ENCODE results near the gene LCMT1. TPM values are rescaled to one million over a fixed set of nuclear protein-coding genes. Genes with fewer than 3 reads are reported as not detected.
"Not testable (repeated sequence)": the region's sequence is repeated elsewhere in the genome, so short reads cannot be mapped to it uniquely, and the experiment has no call there.

The LCMT1 gene
- total and polyA plus RNA-seq, 2 experiments from 2014 or later, result 45.8 to 79.5 TPM

GRCh38 chr16:25121824-25122600 is 10.5 kb downstream of the LCMT1 start:
- H3K36me3 ChIP-seq, result no peaks in the 10 kb centered on the region
- H3K27ac ChIP-seq, result no peak overlapping the region
- TF ChIP-seq, protein P1, sequence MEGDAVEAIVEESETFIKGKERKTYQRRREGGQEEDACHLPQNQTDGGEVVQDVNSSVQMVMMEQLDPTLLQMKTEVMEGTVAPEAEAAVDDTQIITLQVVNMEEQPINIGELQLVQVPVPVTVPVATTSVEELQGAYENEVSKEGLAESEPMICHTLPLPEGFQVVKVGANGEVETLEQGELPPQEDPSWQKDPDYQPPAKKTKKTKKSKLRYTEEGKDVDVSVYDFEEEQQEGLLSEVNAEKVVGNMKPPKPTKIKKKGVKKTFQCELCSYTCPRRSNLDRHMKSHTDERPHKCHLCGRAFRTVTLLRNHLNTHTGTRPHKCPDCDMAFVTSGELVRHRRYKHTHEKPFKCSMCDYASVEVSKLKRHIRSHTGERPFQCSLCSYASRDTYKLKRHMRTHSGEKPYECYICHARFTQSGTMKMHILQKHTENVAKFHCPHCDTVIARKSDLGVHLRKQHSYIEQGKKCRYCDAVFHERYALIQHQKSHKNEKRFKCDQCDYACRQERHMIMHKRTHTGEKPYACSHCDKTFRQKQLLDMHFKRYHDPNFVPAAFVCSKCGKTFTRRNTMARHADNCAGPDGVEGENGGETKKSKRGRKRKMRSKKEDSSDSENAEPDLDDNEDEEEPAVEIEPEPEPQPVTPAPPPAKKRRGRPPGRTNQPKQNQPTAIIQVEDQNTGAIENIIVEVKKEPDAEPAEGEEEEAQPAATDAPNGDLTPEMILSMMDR (IDR thresholded peaks at IDR 0.05; ENCODE audit: low read depth, low read length), result no peak
- H3K4me3 ChIP-seq, result no peak overlapping the region
- no peaks in the 10 kb centered on the region for H3K27me3 ChIP-seq
- no peak for DNase-seq (ENCODE audit: low read depth in 1 of 2, low spot score in 1 of 2)
- H3K9me3 ChIP-seq (ENCODE audit: low read depth), result no peaks in the 10 kb centered on the region
- H3K4me1 ChIP-seq (ENCODE audit: low read depth), result no peaks in the 10 kb centered on the region

DNA sequence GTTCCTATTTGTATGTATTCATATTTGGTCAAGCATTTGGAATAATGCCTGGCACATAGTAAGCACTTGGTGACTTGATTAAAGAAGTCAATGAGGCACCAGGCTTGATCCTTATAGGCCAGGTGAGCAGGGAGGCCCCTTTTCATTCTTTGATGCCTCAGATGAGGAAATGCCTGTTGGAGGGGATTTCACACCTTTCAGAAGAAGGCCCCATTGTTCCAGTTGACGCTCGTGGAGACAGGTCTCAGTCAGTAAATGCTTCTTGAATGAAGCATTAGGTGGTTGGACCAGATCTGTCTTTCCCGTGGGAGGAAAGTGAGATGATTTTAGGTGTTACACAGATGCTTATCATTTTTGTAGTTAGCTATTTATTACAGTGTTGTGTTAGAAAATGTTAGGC is 13.0 kb downstream of the LCMT1 start:
- no peaks in the 10 kb centered on the region for H3K36me3 ChIP-seq
- no peak overlapping the region for H3K4me3 ChIP-seq
- H3K27me3 ChIP-seq, result no peaks in the 10 kb centered on the region
- H3K27ac ChIP-seq, result no peak overlapping the region
- no peak for DNase-seq (ENCODE audit: low read depth in 1 of 2, low spot score in 1 of 2)
- H3K4me1 ChIP-seq (ENCODE audit: low read depth), result no peaks in the 10 kb centered on the region
- H3K9me3 ChIP-seq (ENCODE audit: low read depth), result no peaks in the 10 kb centered on the region
- TF ChIP-seq, protein P1 (IDR thresholded peaks at IDR 0.05; ENCODE audit: low read depth, low read length), result no peak

- not testable (repeated sequence) for H3K9me3 ChIP-seq (ENCODE audit: low read depth); DNase-seq (ENCODE audit: low read depth in 1 of 2, low spot score in 1 of 2); H3K27me3 ChIP-seq; H3K27ac ChIP-seq; H3K36me3 ChIP-seq; H3K4me3 ChIP-seq; H3K4me1 ChIP-seq (ENCODE audit: low read depth)
Measured at GRCh38 chr16:25126086-25126666, 14.6 kb downstream of the LCMT1 start.

DNA sequence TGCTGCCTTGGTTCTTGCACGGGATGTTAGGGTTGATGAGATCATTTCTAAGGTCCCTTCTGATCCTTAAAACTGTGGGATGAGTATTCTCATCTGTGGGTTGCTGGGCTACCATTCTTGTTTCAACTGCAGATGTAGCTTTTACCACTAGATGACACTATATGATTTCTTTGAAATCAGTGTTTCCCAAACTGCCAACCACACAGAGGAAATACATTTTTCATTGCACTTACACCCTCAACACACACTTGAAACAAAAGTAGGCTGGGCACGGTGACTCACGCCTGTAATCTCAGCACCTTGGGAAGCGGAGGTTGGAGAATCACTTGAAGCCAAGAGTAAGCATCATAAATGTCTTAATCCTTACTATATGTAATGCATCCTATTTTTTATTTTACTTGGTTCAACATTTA is 15.3 kb downstream of the LCMT1 start:
- no peaks in the 10 kb centered on the region for H3K9me3 ChIP-seq (ENCODE audit: low read depth)
- H3K36me3 ChIP-seq, result no peaks in the 10 kb centered on the region
- H3K4me3 ChIP-seq, result no peak overlapping the region
- TF ChIP-seq, protein P1 (IDR thresholded peaks at IDR 0.05; ENCODE audit: low read depth, low read length), result peak; percentile 81
- H3K27me3 ChIP-seq, result no peaks in the 10 kb centered on the region
- H3K4me1 ChIP-seq (ENCODE audit: low read depth), result peaks cover 3% of the 10 kb centered on the region
- DNase-seq (ENCODE audit: low read depth in 1 of 2, low spot score in 1 of 2), result peak; percentile 51 to 84
- no peak overlapping the region for H3K27ac ChIP-seq

DNA sequence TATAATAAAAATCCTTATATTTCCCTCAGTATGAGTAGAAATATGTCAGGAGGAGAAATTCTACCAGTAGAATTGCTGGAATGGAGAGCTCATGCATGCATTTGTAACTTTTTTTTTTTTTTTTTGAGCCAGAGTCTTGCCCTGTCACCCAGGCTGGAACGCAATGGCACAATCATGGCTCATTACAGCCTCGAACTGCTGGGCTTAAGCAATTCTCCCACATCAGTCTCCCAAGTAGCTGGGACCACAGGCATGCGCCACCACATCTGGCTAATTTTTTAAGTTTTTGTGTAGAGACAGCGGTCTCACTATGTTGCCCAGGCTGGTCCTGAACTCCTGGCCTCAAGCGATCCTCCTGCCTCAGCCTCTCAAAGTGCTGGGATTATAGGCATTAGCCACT is 21.2 kb downstream of the LCMT1 start:
- not testable (repeated sequence) for H3K4me1 ChIP-seq (ENCODE audit: low read depth); DNase-seq (ENCODE audit: low read depth in 1 of 2, low spot score in 1 of 2); H3K9me3 ChIP-seq (ENCODE audit: low read depth); H3K36me3 ChIP-seq; H3K4me3 ChIP-seq; H3K27ac ChIP-seq; H3K27me3 ChIP-seq

GRCh38 chr16:25134166-25134700 is 22.7 kb downstream of the LCMT1 start:
- Histone ChIP-seq H3K27me3 (no peaks in the 10 kb centered on the region), H3K9me3 (ENCODE audit: low read depth) (no peaks in the 10 kb centered on the region), H3K4me1 (ENCODE audit: low read depth) (peaks cover 9% of the 10 kb centered on the region), H3K4me3 (no peak overlapping the region), H3K27ac (no peak overlapping the region), H3K36me3 (peaks cover 13% of the 10 kb centered on the region)
- no peak for DNase-seq (ENCODE audit: low read depth in 1 of 2, low spot score in 1 of 2)
- TF ChIP-seq, protein P1 (IDR thresholded peaks at IDR 0.05; ENCODE audit: low read depth, low read length), result no peak

All from cardiac muscle cell (in vitro differentiated cells and primary cell).